ENCODE results near the gene NAIP. TPM values are rescaled to one million over a fixed set of nuclear protein-coding genes. Genes with fewer than 3 reads are reported as not detected.

Gene NAIP
- total RNA-seq, 1 experiment from 2014 or later, result 0.80 TPM

Other genes starting within 250 kb of the NAIP start
- gene SERF1A, start 124.7 kb downstream of the NAIP start, total RNA-seq (2014; rRNA removed), result 4.8 and 8.7 TPM in 2 replicates
- gene SMN1, start 100.3 kb downstream of the NAIP start, total RNA-seq (2014; rRNA removed), result 34.8 and 36.5 TPM in 2 replicates
- 28.2 and 29.8 TPM in 2 replicates for gene GTF2H2, start 42.3 kb upstream of the NAIP start, total RNA-seq (2014; rRNA removed)